ENCODE results near the gene INHBE.
"Not testable (repeated sequence)": the region's sequence is repeated elsewhere in the genome, so short reads cannot be mapped to it uniquely, and the experiment has no call there.

INHBE gene, protein sequence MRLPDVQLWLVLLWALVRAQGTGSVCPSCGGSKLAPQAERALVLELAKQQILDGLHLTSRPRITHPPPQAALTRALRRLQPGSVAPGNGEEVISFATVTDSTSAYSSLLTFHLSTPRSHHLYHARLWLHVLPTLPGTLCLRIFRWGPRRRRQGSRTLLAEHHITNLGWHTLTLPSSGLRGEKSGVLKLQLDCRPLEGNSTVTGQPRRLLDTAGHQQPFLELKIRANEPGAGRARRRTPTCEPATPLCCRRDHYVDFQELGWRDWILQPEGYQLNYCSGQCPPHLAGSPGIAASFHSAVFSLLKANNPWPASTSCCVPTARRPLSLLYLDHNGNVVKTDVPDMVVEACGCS

DNA sequence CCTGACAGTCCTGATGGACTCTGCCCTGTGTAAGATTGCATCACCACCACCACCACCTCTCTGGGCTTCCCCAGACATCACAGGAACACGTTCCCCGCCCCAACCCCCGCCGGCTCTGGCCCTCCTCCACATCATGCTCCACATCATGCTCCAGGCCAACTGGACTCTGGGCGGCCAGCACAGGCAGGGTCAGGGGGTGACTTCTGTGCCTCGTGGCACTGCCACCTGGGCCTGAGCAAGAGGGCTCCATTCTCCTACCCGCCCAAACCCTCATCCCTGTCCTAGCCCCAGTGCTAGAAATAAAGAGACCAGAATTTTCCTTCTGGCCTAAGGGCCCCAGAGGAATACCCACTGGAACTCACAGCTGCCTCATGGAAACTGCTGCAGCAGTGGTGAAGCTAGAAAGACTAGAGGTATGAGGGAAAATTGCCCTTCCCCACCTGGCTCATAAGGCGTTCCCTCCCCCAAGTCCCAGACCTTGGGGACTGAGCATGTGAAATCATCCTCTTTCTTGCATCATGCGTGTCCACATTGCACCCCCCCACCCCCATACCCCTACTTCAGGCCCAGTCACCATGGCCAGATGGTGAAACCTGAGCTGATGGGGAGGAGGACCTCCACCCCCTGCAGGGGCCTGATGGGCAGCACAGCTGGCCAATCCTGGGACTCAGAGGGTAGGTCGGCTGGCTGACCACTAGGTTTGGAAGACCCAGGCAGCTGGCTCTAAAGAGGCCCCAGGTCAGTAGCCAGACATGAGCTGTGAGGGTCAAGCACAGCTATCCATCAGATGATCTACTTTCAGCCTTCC, at the start of gene INHBE:
Gene INHBE, plus strand, starts transcription at position 742 of the 808 bp plus-strand sequence. CDS start 230 bp downstream, outside the sequence.
- no peak for DNase-seq

DNA sequence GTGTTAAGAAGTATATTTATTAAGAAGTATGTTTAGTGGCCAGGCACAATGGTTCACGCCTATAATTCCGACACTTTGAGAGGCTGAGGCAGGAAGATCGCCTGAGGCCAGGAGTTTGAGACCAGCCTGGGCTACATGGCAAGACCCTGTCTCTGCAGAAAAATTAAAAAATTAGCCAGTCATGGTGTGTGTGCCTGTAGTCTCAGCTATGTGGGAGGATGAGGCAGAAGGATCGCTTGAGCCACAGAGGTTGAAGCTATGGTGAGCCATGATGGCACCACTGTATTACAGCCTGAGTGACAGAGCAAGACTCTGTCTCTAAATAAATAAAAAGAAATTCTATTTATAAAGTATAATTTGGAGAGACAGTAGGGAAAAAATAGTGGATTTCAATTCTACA, 44.6 kb upstream of the INHBE start:
- DNase-seq, result no peak

DNA sequence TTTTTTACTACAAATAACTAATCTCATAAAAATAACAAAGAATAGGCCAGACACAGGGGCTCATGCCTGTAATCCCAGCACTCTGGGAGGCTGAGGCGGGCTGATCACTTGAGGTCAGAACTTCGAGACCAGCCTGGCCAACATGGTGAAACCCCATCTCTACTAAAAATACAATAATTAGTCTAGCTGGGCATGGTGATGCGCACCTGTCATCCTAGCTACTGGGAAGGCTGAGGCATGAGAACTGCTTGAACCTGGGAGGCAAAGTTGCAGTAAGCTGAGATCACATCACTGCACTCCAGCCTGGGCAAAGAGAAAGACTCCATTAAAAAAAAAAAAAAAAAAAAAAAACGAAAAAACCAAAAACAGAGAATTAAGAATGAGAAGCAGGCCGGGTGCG, 40.9 kb upstream of the INHBE start:
- not testable (repeated sequence) for DNase-seq

DNA sequence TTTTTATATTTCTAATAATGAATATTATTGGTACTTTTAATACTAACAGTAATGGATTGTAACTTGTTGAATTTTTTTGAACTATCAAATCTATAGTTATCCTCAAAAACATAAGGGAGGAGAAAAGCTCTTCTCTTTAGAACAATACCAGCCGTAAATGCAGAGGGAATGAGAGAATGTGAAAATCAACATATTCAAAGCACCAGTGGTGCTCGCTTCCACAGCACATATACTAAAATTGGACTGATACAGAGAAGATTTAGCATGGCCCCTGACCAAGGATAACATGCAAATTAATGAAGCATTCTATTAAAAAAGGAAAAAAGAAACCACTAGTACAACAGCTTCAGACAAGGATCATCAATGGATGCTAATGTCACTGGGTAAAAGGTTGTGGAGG, 40.0 kb upstream of the INHBE start:
- DNase-seq, result no peak

DNA sequence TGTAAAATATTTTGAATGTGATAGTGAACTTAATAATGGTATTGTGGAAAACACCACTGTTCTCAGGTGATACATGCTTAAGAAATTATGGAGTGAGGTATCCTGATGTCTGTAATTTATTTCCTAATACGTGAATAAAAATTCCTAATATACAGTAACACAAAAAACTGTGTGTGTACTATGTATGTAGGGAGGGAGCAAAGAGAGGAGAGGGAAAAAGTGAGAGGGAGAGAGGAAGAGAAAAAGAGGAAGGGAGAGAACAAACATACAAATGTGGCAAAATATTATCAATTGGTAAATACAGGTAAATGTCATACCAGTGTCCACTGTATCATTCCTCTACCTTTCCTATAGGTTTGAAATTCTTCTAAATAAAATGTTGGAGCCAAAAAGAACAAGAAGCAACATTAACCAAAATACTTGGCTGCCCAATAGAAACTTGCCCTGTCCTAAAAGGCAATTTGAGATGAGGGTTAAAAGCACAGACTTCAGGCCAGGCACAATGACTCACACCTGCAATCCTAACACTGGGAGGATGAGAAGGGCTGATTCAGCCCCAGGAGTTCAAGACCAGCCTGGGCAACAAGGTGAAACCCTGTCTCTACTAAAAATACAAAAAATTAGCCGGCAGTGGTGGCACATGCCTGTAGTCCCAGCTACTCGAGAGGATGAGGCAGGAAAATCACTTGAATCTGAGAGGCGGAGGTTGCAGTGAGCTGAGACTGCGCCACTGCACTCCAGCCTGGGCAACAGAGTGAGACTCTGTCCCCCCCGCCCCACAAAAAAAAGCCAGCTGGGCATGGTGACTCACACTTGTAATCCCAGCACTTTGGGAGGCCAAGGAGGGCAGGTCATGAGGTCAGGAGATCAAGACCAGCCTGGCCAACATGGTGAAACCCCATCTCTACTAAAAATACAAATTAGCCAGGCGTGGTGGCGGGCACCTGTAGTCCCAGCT, 38.8 kb upstream of the INHBE start:
- no peak for DNase-seq

DNA sequence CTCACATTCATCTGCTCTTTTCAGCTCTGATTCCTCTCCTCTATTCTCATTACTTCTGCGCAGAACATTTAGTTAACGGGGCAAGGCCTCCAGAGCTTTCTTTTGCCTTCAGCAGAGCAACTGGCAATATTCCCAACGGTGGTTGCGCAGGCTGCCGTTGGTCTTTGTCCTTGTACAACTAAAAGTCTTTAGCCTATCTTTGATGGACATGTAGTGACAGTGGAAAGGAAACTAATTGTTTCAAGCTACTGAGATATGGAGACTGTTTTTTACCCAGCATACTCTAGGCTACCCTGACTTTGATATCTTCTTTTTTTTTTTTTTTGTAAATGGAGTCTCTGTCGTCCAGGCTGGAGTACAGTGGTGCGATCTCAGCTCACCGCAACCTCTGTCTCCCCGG, 36.9 kb upstream of the INHBE start:
- no peak for DNase-seq

DNA sequence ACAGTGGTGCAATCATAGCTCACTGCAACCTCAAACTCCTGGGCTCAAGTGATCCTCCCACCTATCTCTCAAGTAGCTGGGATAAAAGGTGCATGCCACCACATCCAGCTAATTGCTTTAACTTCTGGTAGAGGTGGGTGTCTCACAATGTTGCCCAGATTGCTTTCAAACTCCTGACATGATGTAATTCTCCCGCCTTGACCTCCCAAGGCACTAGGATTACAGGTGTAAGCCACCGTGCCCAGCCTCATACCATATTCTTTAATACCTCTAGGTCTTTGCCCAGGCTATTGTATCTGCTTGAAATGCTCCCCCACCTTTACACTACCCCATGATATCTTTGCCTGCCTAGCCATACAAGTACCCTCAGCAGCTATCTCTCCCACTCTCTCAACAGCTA, 35.6 kb upstream of the INHBE start:
- DNase-seq, result no peak

DNA sequence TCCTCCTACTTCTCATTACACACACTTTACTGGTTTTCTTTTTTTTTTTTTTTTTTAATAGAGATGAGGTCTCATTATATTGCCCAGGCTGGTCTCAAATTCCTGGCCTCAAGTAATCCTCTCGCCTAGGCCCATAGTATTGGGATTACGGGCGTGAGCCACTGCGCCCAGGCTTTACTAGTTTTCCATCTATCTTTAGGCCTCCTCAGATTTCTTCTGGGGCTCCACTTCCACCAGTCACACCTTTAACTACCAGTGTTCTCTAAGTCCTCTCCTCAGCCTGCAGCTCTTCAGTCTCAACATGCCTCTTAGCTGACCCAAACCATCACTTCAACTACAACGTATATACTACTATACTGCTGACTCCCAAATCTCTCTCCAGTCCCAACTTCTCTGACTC, 34.6 kb upstream of the INHBE start:
- no peak for DNase-seq

DNA sequence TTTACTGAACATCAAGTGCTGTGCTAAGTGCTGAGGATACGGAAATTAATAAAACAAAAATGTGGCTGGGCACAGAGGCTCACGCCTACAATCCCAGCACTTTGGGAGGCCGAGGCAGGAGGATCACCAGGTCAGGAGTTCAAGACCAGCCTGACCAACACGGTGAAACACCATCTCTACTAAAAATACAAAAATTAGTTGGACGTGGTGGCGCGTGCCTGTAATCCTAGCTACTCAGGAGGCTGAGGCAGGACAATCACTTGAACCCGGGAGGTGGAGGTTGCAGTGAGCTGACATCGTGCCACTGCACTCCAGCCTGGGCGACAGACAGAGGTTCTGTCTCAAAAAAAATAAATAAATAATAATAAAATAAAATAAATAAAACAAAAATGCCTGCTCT, 28.2 kb upstream of the INHBE start:
- DNase-seq, result not testable (repeated sequence)

DNA sequence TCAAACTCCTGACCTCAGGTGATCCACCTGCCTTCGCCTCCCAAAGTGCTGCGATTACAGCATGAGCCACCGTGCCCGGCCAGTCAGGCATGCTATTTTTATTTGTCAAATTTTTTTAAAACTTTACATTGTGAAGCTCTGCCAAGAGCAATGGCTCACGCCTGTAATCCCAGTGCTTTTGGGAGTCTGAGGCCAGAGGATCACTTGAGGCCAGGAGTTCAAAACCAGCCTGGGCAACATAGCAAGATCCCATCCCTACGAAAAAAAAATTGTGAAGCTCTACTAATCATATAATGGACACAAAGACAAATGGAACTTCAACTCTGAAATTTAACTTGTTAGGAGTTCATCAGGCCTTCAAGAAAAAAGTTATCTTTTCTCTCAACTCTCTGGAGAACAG, 26.1 kb upstream of the INHBE start:
- DNase-seq, result no peak

DNA sequence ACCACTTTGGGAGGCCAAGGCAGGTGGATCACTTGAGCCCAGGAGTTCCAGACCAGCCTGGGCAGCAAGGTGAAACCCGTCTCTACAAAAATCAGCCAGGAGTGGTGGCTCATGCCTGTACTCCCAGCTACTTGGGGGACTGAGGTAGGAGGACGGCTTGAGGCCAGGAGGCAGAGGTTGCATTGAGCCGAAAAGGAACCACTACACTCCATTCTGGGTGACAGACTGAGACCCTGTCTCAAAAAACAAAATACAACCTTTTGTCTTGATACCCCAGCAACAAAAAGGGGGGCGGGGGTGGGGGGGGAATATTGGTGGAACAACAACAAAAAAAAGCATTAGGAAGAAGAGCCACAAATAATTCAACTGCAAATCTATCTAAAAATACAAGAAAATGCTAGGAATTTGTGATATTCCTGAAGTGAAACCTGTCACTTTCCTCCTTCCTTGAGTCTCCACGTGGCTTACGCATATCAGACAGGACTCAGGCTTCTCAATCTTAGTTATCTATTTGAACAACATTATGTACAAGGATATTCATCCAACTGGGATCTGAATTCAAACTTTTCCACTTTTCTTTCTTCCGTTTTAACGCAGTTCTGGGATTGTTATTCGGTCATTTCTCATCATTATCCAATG, 25.5 kb upstream of the INHBE start:
- no peak for DNase-seq

DNA sequence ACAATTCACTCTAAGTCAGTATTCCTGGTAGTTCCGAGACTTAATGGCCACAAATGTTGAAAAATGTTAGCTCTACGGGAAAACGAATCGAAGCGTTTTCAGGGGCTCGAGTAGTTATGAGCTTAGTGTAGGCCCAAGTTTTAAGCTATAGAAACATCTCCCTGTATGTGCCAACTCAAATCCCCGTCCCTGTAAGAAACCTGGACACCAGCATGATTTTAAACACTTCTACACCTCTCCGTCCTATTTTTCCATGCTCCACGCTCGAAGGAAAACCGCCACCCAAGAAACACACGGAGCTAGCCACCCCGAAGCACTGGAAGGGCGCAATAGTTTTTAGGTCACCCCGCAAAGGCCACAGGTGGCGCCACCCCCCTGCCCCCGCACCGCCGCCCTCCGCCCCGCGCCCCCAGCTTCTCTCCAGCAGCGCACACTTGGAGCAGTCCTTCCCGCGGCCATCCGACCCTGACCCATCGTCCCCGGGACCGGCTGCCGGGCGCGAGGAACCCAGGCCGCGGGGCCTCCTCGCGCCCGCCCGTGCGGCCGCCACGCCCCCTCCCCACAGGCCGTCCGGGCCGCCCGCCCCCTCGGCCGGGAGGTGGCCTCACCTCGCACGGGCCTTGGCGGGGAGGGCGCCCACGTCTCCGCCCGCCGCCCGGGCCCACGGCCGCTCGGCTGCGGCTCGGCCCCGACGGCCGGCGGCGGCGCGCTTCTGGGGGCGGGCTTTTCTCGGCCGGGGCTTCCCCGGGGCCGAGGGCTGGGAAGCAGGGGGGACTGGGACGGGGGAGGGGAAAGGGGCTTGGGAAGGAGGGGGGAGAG, 24.8 kb upstream of the INHBE start:
- peak; percentile 50 for DNase-seq

DNA sequence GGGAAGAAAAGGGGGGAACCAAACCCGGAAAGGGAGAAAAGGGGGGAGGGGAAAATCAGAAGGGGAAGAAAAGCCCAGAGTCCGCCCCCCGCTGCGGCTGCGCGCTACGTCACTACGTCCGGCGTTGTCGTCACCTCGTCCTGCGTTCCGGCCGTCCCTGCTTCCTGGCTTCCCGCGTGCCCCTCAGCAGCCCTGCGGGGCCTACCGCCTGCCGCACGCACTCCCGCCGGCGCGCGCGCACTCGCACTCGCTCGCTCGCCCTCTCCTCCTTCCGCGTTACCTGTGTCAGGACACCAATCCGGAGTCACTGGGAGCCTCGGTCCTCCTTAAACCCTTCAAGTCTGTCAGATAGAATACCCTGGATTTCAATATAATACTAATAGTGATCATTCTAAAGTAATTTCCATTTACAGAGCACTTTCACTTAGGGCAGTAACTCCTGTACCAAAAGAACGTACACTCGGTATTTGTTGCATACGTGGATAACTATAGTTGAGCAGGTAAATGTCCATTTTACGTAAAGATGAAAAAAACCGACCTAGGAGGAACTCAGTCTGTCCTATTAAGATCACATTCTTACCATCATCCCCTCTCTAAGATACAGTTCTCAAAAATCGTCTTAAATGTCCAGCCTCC, 24.1 kb upstream of the INHBE start, which contains the start of gene R3HDM2:
Gene R3HDM2, minus strand, starts transcription at position 113 of the 636 bp plus-strand sequence. CDS start 120,615 bp downstream, outside the sequence.
- peak; percentile 86 for DNase-seq

DNA sequence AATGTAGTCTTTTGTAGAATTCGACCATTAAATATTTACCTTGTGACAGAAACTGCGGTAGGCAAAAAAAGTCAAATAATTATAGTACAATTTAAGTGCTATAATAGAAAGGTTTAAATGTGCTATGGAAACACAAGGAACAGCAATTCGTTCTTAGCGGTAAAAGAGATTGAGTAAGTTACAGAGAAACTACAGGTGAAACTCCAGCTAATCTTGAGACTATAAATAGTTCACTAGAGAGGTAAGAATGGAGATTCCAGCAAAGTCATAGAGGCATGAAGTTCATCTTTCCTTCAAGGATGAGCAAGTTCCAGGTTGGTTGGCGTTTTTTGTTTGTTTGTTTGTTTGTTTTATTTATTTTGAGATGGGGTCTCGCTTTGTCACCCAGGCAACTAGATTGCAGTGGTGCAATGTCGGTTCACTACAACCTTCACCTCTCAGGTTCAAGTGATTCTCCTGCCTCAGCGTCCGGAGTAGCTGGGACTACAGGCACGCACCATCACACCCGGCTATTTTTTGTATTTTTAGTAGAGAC, 23.4 kb upstream of the INHBE start:
- no peak for DNase-seq

DNA sequence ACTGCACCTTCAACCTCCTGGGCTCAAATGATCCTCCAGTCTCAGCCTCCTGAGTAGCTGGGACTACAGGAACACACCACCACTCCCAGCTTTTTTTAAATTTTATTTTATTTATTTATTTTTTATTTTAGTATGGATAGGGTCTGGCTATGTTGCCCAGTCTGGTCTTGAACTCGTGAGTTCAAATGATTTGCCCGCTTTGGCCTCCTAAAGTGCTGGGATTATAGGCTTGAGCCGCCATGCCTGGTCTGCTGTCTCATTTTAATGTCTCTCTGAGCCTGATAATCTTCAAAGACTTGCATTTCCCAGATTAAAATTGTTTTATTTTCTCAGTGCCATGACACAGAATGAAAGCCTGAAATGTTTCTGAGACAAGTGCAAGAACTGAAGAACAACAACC, 21.7 kb upstream of the INHBE start:
- no peak for DNase-seq

DNA sequence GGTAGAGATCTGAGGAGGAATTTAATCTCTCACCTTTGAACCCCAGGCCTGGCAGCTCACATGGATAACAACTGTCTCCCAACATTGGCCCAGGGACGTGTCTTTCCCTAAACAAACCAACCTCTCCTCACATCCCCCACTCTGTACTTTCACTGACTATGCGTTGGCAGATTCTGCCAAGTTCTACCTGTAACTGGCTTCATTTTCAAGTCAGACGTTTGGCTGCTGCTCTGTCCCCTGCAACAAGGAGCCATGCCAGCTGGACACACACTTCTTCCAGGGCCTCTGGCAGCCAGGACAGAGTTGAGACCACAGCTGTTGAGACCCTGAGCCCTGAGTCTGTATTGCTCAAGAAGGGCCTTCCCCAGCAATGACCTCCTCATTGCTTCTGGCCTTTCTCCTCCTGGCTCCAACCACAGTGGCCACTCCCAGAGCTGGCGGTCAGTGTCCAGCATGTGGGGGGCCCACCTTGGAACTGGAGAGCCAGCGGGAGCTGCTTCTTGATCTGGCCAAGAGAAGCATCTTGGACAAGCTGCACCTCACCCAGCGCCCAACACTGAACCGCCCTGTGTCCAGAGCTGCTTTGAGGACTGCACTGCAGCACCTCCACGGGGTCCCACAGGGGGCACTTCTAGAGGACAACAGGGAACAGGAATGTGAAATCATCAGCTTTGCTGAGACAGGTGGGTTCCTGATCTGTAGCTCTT, 20.4 kb upstream of the INHBE start, which contains the start of gene INHBC:
Gene INHBC, plus strand, starts transcription at position 268 of the 707 bp plus-strand sequence. Its CDS starts 103 bp downstream, at position 371.
- no peak for DNase-seq

DNA sequence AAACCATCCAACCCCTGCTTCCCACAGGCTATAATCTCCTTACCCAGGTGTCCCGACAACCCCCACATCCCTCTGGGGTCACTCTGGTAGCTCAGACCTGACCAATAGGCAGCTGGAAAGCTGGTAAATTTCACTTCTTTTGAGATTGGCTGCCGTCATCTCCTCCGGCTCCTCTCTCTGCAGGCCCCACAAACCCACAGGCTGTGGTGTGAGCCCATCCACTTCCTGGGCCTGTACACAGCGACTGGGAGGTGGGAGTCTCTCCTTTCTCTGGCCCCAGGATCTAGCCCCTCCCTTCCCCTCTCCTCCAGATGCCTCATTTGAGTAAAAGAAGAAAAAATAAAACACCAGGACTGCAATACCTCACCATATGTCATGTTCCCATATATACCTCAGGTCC, 19.8 kb upstream of the INHBE start:
- no peak for DNase-seq

DNA sequence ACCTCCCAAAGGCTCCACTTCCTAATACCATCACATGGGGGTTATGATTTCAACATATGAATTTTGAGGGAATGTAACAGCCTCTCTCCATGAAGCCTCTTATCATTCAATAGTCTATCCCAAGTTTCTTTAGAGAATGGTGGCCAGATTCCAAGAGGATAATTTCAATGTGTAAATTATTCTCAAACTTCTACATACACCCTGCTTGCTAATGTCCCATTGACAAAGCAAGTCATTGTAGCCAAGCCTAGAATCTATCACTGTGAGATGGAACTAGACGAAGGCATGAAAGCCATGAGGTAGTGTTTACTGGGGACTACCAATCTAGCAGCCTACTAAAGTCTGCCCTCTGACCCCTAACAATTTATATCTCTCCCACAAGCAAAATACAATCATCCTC, 16.7 kb upstream of the INHBE start:
- no peak for DNase-seq

DNA sequence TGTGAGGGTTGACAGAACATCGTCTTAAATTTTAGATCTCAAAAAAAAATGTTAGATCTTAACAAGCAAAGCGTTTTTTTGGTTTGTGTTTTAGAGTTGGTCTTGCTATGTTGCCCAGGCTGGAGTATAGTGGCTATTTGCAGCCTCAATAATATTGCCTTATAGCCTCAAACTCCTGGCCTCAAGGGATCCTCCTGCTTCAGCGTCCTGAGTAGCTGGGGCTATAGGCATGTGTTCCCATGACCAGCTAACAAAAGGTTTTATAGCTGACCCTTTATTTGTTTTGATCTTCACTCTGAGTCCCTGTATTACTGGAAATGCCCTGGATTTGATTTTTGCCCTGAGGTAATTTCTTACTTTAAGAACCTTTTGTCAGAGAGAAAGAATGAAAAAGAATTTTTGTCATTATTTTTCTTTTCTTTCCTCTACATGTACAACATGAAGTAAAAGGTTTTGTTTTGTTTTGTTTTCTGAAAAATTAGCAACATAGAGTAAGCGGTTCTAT, 15.3 kb upstream of the INHBE start:
- no peak for DNase-seq

DNA sequence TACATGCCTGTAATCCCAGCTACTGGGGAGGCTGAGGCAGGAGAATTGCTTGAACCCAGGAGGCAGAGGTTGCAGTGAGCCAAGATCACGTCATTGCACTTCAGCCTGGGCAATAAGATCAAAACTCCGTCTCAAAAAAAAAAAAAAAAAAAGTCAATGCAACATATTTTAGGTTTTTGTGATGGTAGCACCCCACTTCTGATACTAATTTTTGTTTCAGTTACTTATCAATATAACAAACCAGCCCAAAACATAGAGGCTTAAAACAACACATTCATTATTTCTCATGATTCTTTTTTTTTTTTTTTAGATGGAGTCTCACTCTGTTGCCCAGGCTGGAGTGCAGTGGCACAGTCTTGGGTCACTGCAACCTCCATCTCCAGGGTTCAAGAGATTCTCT, 13.7 kb upstream of the INHBE start:
- DNase-seq, result not testable (repeated sequence)
